Suprapubic skin (tissue), 4 donors: Measurements from ENCODE around the gene AFAP1L2. TPM values are rescaled to one million over a fixed set of nuclear protein-coding genes. Genes with fewer than 3 reads are reported as not detected.

Experiments used
- DNase-seq, 2 donors: peaks; one replicate each; pipeline ENCODE4 v3.0.0-alpha.2; 2019; ENCODE audit warnings: low spot score in 2 of 2
- H3K27ac ChIP-seq: fragments of 200-600 bp; sonication (generic); one replicate; pipeline ENCODE4 v1.5.1; 2019
- H3K27me3 ChIP-seq: fragments of 200-600 bp; sonication (generic); one replicate; pipeline ENCODE4 v1.5.1; 2019
- H3K36me3 ChIP-seq: fragments of 200-600 bp; sonication (generic); one replicate; pipeline ENCODE4 v1.5.1; 2019
- H3K4me1 ChIP-seq: fragments of 200-600 bp; sonication (generic); one replicate; pipeline ENCODE4 v1.5.1; 2019
- H3K4me3 ChIP-seq: fragments of 200-600 bp; sonication (generic); one replicate; pipeline ENCODE4 v1.5.1; 2019; ENCODE audit warnings: mild to moderate bottlenecking
- H3K9me3 ChIP-seq: fragments of 200-600 bp; sonication (generic); one replicate; pipeline ENCODE4 v1.5.1; 2019
- EP300 ChIP-seq: sonication (generic); formaldehyde crosslinking; IDR thresholded peaks from one replicate; pipeline ENCODE4 v1.6.1; 2017; ENCODE audit warnings: antibody characterized with exemption
- POLR2A ChIP-seq, 2 donors: fragments of 450-650 bp; IDR thresholded peaks; one replicate each; pipeline ENCODE4 v1.6.1; 2017; ENCODE audit warnings: antibody characterized with exemption in 2 of 2, mild to moderate bottlenecking in 2 of 2, moderate library complexity in 2 of 2
- POLR2AphosphoS5 ChIP-seq, 3 donors: sonication (generic); formaldehyde crosslinking; IDR thresholded peaks; one replicate each; pipeline ENCODE4 v1.6.1; 2017; ENCODE audit warnings: antibody characterized with exemption in 3 of 3
- WGBS: methylation state at CpG from one replicate; pipeline ENCODE4 v1.1.5; 2018; 5-methylcytosine and 5-hydroxymethylcytosine counted together
- total RNA-seq, 4 donors: library from RNA; depleted of rRNA; stranded (reverse); fragments of >200 nt; gene quantifications; one replicate each; pipeline ENCODE4 v1.1.0, GENCODE V29; 2016
- TF ChIP-seq, protein P1 (sequence below), 2 donors: fragments of 200-600 bp in 1 of 2; fragments of 450-650 bp in 1 of 2; sonication (generic) in 1 of 2; IDR thresholded peaks; one replicate each; pipeline ENCODE4 v1.5.1; 2016 to 2019; ENCODE audit warnings: antibody characterized with exemption in 2 of 2, mild to moderate bottlenecking in 1 of 2, moderate library complexity in 1 of 2

Gene AFAP1L2
- total RNA-seq, 4 donors from 2014 or later, result 10.8 to 32.0 (median 15.7) TPM

DNA sequence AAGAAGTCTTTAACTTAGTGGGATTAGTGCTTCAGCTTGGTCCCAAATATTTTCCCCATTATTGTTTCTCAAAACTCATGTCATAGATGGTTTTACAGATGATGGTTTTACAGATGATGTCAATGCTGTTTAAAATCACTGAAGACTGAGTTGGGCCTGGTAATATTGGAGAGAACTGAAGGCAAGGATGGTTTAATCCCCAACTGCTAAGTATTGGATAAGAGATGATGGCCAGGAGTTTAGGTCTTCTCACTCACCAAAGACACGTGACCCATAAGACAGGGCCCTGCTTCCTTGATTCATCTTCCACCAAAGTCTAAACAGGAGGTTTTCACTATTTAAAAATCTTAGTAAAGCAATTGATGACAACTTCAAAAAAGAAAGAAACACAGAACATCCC, 108.9 kb downstream of the AFAP1L2 start:
- no peak for DNase-seq
- Histone ChIP-seq H3K4me1 (no peaks in the 10 kb centered on the region), H3K9me3 (peaks cover 12% of the 10 kb centered on the region), H3K36me3 (peaks cover 44% of the 10 kb centered on the region), H3K27me3 (no peaks in the 10 kb centered on the region), H3K27ac (no peak overlapping the region), H3K4me3 (no peak overlapping the region)
- 0% methylated on average over 1 of the region's 1 CpG for WGBS
- TF ChIP-seq, protein P1, sequence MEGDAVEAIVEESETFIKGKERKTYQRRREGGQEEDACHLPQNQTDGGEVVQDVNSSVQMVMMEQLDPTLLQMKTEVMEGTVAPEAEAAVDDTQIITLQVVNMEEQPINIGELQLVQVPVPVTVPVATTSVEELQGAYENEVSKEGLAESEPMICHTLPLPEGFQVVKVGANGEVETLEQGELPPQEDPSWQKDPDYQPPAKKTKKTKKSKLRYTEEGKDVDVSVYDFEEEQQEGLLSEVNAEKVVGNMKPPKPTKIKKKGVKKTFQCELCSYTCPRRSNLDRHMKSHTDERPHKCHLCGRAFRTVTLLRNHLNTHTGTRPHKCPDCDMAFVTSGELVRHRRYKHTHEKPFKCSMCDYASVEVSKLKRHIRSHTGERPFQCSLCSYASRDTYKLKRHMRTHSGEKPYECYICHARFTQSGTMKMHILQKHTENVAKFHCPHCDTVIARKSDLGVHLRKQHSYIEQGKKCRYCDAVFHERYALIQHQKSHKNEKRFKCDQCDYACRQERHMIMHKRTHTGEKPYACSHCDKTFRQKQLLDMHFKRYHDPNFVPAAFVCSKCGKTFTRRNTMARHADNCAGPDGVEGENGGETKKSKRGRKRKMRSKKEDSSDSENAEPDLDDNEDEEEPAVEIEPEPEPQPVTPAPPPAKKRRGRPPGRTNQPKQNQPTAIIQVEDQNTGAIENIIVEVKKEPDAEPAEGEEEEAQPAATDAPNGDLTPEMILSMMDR (IDR thresholded peaks at IDR 0.05), result no peak
- TF ChIP-seq EP300 (no peak), POLR2A (IDR thresholded peaks at IDR 0.05) (no peak), POLR2AphosphoS5 (IDR thresholded peaks at IDR 0.05) (no peak)

DNA sequence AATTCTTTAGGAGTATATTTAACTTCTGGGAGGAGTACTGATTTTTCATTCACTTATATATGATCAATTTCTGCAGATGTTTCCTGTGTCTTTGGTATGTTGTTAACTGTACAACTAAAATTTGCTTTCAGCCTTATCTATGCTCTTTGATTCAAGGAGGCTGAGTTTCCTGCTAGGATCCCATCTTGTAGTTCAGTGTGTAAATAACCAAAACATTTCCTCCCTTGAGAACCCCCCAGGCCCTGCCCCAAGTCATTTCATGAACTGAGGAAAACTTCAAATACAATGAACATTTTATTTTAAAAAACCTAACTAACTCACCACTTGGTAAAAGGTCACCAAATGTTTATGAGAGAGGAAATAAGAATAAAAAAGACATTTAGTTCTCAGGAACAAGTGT, 109.8 kb downstream of the AFAP1L2 start:
- Histone ChIP-seq H3K9me3 (peaks cover 12% of the 10 kb centered on the region), H3K4me1 (no peaks in the 10 kb centered on the region), H3K27ac (no peak overlapping the region), H3K36me3 (peaks cover 37% of the 10 kb centered on the region), H3K27me3 (no peaks in the 10 kb centered on the region), H3K4me3 (no peak overlapping the region)
- TF ChIP-seq POLR2A (IDR thresholded peaks at IDR 0.05), result no peak
- TF ChIP-seq POLR2AphosphoS5 (IDR thresholded peaks at IDR 0.05), result no peak
- TF ChIP-seq EP300, result no peak
- TF ChIP-seq, protein P1 (IDR thresholded peaks at IDR 0.05), result no peak
- no peak for DNase-seq

DNA sequence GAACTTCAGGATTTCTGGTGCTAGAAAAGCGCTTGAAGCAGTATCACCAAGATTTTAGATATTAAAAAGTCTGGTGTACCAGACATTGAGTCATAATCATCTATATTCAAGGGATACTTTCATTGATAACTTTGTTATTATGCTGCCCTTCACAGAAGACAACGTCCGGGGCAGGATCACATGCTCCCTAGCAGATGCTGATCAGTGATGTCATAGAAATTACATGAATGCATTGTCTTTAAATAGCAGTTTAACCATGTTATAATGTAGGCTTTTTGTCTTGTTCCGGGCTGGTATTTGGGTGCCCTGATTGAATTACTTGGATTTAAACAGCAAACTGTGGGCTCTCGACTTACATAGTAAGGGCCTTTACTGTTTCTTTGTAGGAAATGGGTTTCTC, 111.2 kb downstream of the AFAP1L2 start:
- Histone ChIP-seq H3K27me3 (no peaks in the 10 kb centered on the region), H3K36me3 (peaks cover 30% of the 10 kb centered on the region), H3K4me3 (no peak overlapping the region), H3K27ac (no peak overlapping the region), H3K9me3 (peaks cover 12% of the 10 kb centered on the region), H3K4me1 (no peaks in the 10 kb centered on the region)
- whole genome bisulfite sequencing, result 84% methylated on average over 5 of the region's 5 CpGs
- no peak for DNase-seq
- TF ChIP-seq EP300 (no peak), POLR2AphosphoS5 (IDR thresholded peaks at IDR 0.05) (no peak), POLR2A (IDR thresholded peaks at IDR 0.05) (no peak)
- TF ChIP-seq, protein P1 (IDR thresholded peaks at IDR 0.05), result no peak

DNA sequence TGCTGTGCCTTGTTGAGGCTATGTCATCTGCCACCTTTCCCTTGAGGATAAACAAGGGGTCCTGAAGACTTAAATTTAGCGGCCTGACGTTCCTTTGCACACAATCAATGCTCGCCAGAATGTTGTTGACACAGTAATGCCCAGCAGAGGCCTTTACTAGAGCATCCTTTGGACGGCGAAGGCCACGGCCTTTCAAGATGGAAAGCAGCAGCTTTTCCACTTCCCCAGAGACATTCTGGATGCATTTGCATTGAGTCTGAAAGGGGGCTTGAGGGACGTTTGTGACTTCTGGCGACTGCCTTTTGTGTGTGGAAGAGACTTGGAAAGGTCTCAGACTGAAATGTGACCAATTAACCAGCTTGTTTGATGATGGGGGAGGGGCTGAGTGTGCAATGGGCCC, 112.8 kb downstream of the AFAP1L2 start:
- WGBS, result 86% methylated on average over 8 of the region's 8 CpGs
- no peaks in the 10 kb centered on the region for H3K27me3 ChIP-seq
- TF ChIP-seq, protein P1 (IDR thresholded peaks at IDR 0.05), result no peak
- TF ChIP-seq POLR2AphosphoS5 (IDR thresholded peaks at IDR 0.05), result no peak
- TF ChIP-seq EP300, result no peak
- no peak for TF ChIP-seq POLR2A (IDR thresholded peaks at IDR 0.05)
- H3K9me3 ChIP-seq, result peaks cover 10% of the 10 kb centered on the region
- H3K4me1 ChIP-seq, result no peaks in the 10 kb centered on the region
- DNase-seq, result peak in 1 of 2 donors; percentile 13
- H3K36me3 ChIP-seq, result peaks cover 16% of the 10 kb centered on the region
- H3K27ac ChIP-seq, result no peak overlapping the region
- H3K4me3 ChIP-seq, result no peak overlapping the region

DNA sequence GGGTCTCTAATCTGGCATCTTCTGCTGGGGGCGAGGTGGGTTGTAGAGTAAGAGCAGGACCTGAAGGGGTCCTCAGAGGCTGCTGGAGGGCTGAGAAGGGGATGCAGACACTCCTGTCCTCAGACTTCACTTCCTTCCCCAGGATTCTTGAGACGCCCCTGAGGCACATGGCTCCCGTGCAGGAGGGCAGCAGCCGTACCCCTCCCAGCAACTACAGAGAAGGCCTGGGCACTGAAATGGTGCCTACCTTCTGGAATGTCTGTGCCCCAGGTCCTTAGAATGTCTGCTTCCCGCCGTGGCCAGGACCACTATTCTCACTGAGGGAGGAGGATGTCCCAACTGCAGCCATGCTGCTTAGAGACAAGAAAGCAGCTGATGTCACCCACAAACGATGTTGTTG, 113.2 kb downstream of the AFAP1L2 start:
- H3K27me3 ChIP-seq, result no peaks in the 10 kb centered on the region
- no peak overlapping the region for H3K27ac ChIP-seq
- 77% methylated on average over 5 of the region's 7 CpGs for WGBS
- H3K36me3 ChIP-seq, result peaks cover 12% of the 10 kb centered on the region
- H3K4me3 ChIP-seq, result no peak overlapping the region
- peak in 1 of 2 donors; percentile 27 for DNase-seq
- H3K4me1 ChIP-seq, result no peaks in the 10 kb centered on the region
- no peak for TF ChIP-seq POLR2A (IDR thresholded peaks at IDR 0.05)
- TF ChIP-seq POLR2AphosphoS5 (IDR thresholded peaks at IDR 0.05), result no peak
- TF ChIP-seq, protein P1 (IDR thresholded peaks at IDR 0.05), result no peak
- TF ChIP-seq EP300, result no peak
- H3K9me3 ChIP-seq, result peaks cover 5% of the 10 kb centered on the region
